HEK293T (cell line): ENCODE results near the gene DPP3.

Source experiments
- BHLHE40 ChIP-seq: fragments of 450-650 bp; IDR thresholded peaks from 2 replicates; pipeline ENCODE4 v1.6.1; 2016; ENCODE audit warnings: mild to moderate bottlenecking, moderate library complexity, borderline replicate concordance
- NFRKB ChIP-seq: fragments of 450-650 bp; IDR thresholded peaks from 2 replicates; pipeline ENCODE4 v1.6.1; 2016; ENCODE audit warnings: mild to moderate bottlenecking, moderate library complexity
- ZNF384 ChIP-seq: fragments of 450-650 bp; IDR thresholded peaks from 2 replicates; pipeline ENCODE4 v1.6.1; 2016

DNA sequence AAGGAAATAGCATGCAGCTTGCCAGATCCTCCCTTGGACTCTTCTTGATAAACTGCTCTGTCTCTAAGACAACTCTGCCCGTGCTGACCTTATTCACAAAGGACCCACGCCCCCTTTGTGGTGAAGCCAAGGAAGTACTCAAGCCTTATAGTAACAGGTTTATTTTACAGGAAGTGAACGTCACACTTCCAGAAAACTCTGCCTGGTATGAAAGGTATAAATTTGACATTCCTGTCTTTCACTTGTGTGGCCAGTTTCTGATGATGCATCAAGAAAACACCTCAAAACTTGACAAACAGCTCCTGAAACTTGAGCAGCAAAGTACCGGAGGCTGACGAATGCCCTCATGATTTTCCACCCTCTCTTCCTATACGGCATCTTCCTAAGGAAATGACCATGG is 26.0 kb upstream of the DPP3 start:
- no peak for TF ChIP-seq BHLHE40
- TF ChIP-seq NFRKB, result no peak
- no peak for TF ChIP-seq ZNF384
